ENCODE results near the gene EGF.

The EGF gene

GRCh38 chr4:109972786-109973528, 60.3 kb downstream of the EGF start:
- H4K91ac ChIP-seq (ENCODE audit: low read depth, low read length): no peak overlapping the region
- H3K18ac ChIP-seq (ENCODE audit: low read length): no peak overlapping the region
- no peak overlapping the region for H3K23ac ChIP-seq (ENCODE audit: low read length)
- H2BK5ac ChIP-seq (ENCODE audit: low read depth, low read length, poor library complexity): no peak overlapping the region
- H2AFZ ChIP-seq (ENCODE audit: insufficient read depth, low read length, poor library complexity): no peak overlapping the region
- no peak overlapping the region for H3K27ac ChIP-seq (ENCODE audit: low read depth, low read length)
- H3K4ac ChIP-seq (ENCODE audit: low read depth, low read length): no peak overlapping the region
- no peaks in the 10 kb centered on the region for H3K79me1 ChIP-seq (ENCODE audit: low read length)
- no peak overlapping the region for H2BK120ac ChIP-seq (ENCODE audit: insufficient read depth, low read length, poor library complexity)
- no peak overlapping the region for H3K14ac ChIP-seq (ENCODE audit: low read length)
- no peak overlapping the region for H4K8ac ChIP-seq (ENCODE audit: low read depth, low read length)
- H4K12ac ChIP-seq (ENCODE audit: low read depth, low read length): no peak overlapping the region
- no peaks in the 10 kb centered on the region for H3K36me3 ChIP-seq (ENCODE audit: control insufficient read depth in 1 of 2, insufficient read depth in 2 of 2, low read length in 2 of 2)
- H3K4me1 ChIP-seq (ENCODE audit: control insufficient read depth in 1 of 2, insufficient read depth in 2 of 2, low read length in 2 of 2): peaks cover 0 to 2% of the 10 kb centered on the region in 2 experiments
- H2AK5ac ChIP-seq (ENCODE audit: low read length): no peak overlapping the region
- H3K79me2 ChIP-seq (ENCODE audit: control insufficient read depth, insufficient read depth, low read length, poor library complexity): no peaks in the 10 kb centered on the region
- no CpG with 5 or more reads among the region's 5 CpGs for WGBS (ENCODE audit: extremely low coverage, insufficient coverage, insufficient read length)
- H3K27me3 ChIP-seq (ENCODE audit: insufficient read depth, low read length): no peaks in the 10 kb centered on the region
- no peak for DNase-seq
- no peak overlapping the region for H3K9ac ChIP-seq (ENCODE audit: low read length)
- no peak overlapping the region for H3K4me2 ChIP-seq (ENCODE audit: low read length)
- H2BK12ac ChIP-seq (ENCODE audit: low read length): no peak overlapping the region
- no peak overlapping the region for H3K4me3 ChIP-seq (ENCODE audit: low read depth, low read length)
- H3K9me3 ChIP-seq (ENCODE audit: insufficient read depth, low read depth, low read length): no peaks in the 10 kb centered on the region

- H3K9ac ChIP-seq (ENCODE audit: low read length): no peak overlapping the region
- 94% methylated on average over 2 of the region's 2 CpGs for WGBS (ENCODE audit: extremely low coverage, insufficient coverage, insufficient read length)
- H2BK5ac ChIP-seq (ENCODE audit: low read depth, low read length, poor library complexity): no peak overlapping the region
- no peak overlapping the region for H3K4me3 ChIP-seq (ENCODE audit: low read depth, low read length)
- H3K18ac ChIP-seq (ENCODE audit: low read length): no peak overlapping the region
- no peaks in the 10 kb centered on the region for H3K27me3 ChIP-seq (ENCODE audit: insufficient read depth, low read length)
- DNase-seq: no peak
- H2BK120ac ChIP-seq (ENCODE audit: insufficient read depth, low read length, poor library complexity): no peak overlapping the region
- no peak overlapping the region for H2BK12ac ChIP-seq (ENCODE audit: low read length)
- H4K8ac ChIP-seq (ENCODE audit: low read depth, low read length): no peak overlapping the region
- H3K23ac ChIP-seq (ENCODE audit: low read length): no peak overlapping the region
- H3K79me2 ChIP-seq (ENCODE audit: control insufficient read depth, insufficient read depth, low read length, poor library complexity): no peaks in the 10 kb centered on the region
- H4K12ac ChIP-seq (ENCODE audit: low read depth, low read length): no peak overlapping the region
- H2AK5ac ChIP-seq (ENCODE audit: low read length): no peak overlapping the region
- no peak overlapping the region for H3K27ac ChIP-seq (ENCODE audit: low read depth, low read length)
- H3K14ac ChIP-seq (ENCODE audit: low read length): no peak overlapping the region
- H3K4ac ChIP-seq (ENCODE audit: low read depth, low read length): no peak overlapping the region
- H3K79me1 ChIP-seq (ENCODE audit: low read length): no peaks in the 10 kb centered on the region
- no peaks in the 10 kb centered on the region for H3K4me1 ChIP-seq (ENCODE audit: control insufficient read depth in 1 of 2, insufficient read depth in 2 of 2, low read length in 2 of 2)
- no peak overlapping the region for H2AFZ ChIP-seq (ENCODE audit: insufficient read depth, low read length, poor library complexity)
- H3K4me2 ChIP-seq (ENCODE audit: low read length): no peak overlapping the region
- no peaks in the 10 kb centered on the region for H3K9me3 ChIP-seq (ENCODE audit: insufficient read depth, low read depth, low read length)
- H4K91ac ChIP-seq (ENCODE audit: low read depth, low read length): no peak overlapping the region
- H3K36me3 ChIP-seq (ENCODE audit: control insufficient read depth in 1 of 2, insufficient read depth in 2 of 2, low read length in 2 of 2): no peaks in the 10 kb centered on the region
These were observed 60.8 kb downstream of the EGF start for GRCh38 chr4:109973529-109973905.

- H3K18ac ChIP-seq (ENCODE audit: low read length): no peak overlapping the region
- no peaks in the 10 kb centered on the region for H3K79me1 ChIP-seq (ENCODE audit: low read length)
- H4K91ac ChIP-seq (ENCODE audit: low read depth, low read length): no peak overlapping the region
- H3K4me3 ChIP-seq (ENCODE audit: low read depth, low read length): no peak overlapping the region
- H4K12ac ChIP-seq (ENCODE audit: low read depth, low read length): no peak overlapping the region
- H3K23ac ChIP-seq (ENCODE audit: low read length): no peak overlapping the region
- no peak for DNase-seq
- peak overlapping the region; percentile 56 for H2BK5ac ChIP-seq (ENCODE audit: low read depth, low read length, poor library complexity)
- H3K27me3 ChIP-seq (ENCODE audit: insufficient read depth, low read length): no peaks in the 10 kb centered on the region
- H3K4ac ChIP-seq (ENCODE audit: low read depth, low read length): no peak overlapping the region
- no CpG with 5 or more reads among the region's 6 CpGs for WGBS (ENCODE audit: extremely low coverage, insufficient coverage, insufficient read length)
- no peak overlapping the region for H2AK5ac ChIP-seq (ENCODE audit: low read length)
- no peak overlapping the region for H2BK12ac ChIP-seq (ENCODE audit: low read length)
- no peak overlapping the region for H2AFZ ChIP-seq (ENCODE audit: insufficient read depth, low read length, poor library complexity)
- H3K9ac ChIP-seq (ENCODE audit: low read length): no peak overlapping the region
- H3K9me3 ChIP-seq (ENCODE audit: insufficient read depth, low read depth, low read length): no peaks in the 10 kb centered on the region
- peaks cover 2 to 8% of the 10 kb centered on the region in 2 experiments for H3K4me1 ChIP-seq (ENCODE audit: control insufficient read depth in 1 of 2, insufficient read depth in 2 of 2, low read length in 2 of 2)
- no peak overlapping the region for H4K8ac ChIP-seq (ENCODE audit: low read depth, low read length)
- H3K36me3 ChIP-seq (ENCODE audit: control insufficient read depth in 1 of 2, insufficient read depth in 2 of 2, low read length in 2 of 2): no peaks in the 10 kb centered on the region
- no peak overlapping the region for H3K4me2 ChIP-seq (ENCODE audit: low read length)
- H3K79me2 ChIP-seq (ENCODE audit: control insufficient read depth, insufficient read depth, low read length, poor library complexity): no peaks in the 10 kb centered on the region
- H3K27ac ChIP-seq (ENCODE audit: low read depth, low read length): no peak overlapping the region
- H2BK120ac ChIP-seq (ENCODE audit: insufficient read depth, low read length, poor library complexity): no peak overlapping the region
- H3K14ac ChIP-seq (ENCODE audit: low read length): no peak overlapping the region
These were observed 63.5 kb downstream of the EGF start for GRCh38 chr4:109976189-109976588.

- H3K36me3 ChIP-seq (ENCODE audit: control insufficient read depth in 1 of 2, insufficient read depth in 2 of 2, low read length in 2 of 2): no peaks in the 10 kb centered on the region
- no peak overlapping the region for H3K4me2 ChIP-seq (ENCODE audit: low read length)
These were observed 65.3 kb downstream of the EGF start for GRCh38 chr4:109977854-109978501.

More at GRCh38 chr4:109977854-109978501, 65.3 kb downstream of the EGF start:
- WGBS (ENCODE audit: extremely low coverage, insufficient coverage, insufficient read length): no CpG with 5 or more reads among the region's 2 CpGs
- Histone ChIP-seq H2BK120ac (ENCODE audit: insufficient read depth, low read length, poor library complexity) (no peak overlapping the region), H2BK12ac (ENCODE audit: low read length) (no peak overlapping the region), H4K12ac (ENCODE audit: low read depth, low read length) (no peak overlapping the region), H2BK5ac (ENCODE audit: low read depth, low read length, poor library complexity) (no peak overlapping the region), H4K8ac (ENCODE audit: low read depth, low read length) (no peak overlapping the region), H3K9me3 (ENCODE audit: insufficient read depth, low read depth, low read length) (no peaks in the 10 kb centered on the region), H2AK5ac (ENCODE audit: low read length) (no peak overlapping the region), H3K79me2 (ENCODE audit: control insufficient read depth, insufficient read depth, low read length, poor library complexity) (no peaks in the 10 kb centered on the region), H3K9ac (ENCODE audit: low read length) (no peak overlapping the region), H3K4me3 (ENCODE audit: low read depth, low read length) (no peak overlapping the region), H3K14ac (ENCODE audit: low read length) (no peak overlapping the region), H3K4ac (ENCODE audit: low read depth, low read length) (no peak overlapping the region), H3K23ac (ENCODE audit: low read length) (no peak overlapping the region), H2AFZ (ENCODE audit: insufficient read depth, low read length, poor library complexity) (no peak overlapping the region), H3K27me3 (ENCODE audit: insufficient read depth, low read length) (no peaks in the 10 kb centered on the region), H3K79me1 (ENCODE audit: low read length) (no peaks in the 10 kb centered on the region), H4K91ac (ENCODE audit: low read depth, low read length) (no peak overlapping the region), H3K27ac (ENCODE audit: low read depth, low read length) (no peak overlapping the region), H3K4me1 (ENCODE audit: control insufficient read depth in 1 of 2, insufficient read depth in 2 of 2, low read length in 2 of 2) (peaks cover 2 to 8% of the 10 kb centered on the region in 2 experiments), H3K18ac (ENCODE audit: low read length) (no peak overlapping the region)
- peak in 1 of 2 donors; percentile 43 for DNase-seq

Measured in trophoblast cell (in vitro differentiated cells and primary cell).